H1 (cell line): ENCODE results near the gene POLN. TPM values are rescaled to one million over a fixed set of nuclear protein-coding genes. Genes with fewer than 3 reads are reported as not detected.
A peak's percentile ranks its signal among the peaks of the same experiment; 100 is the strongest.

Source experiments
- CTCF ChIA-PET: fragments of 300-600 bp; sonication (Branson Sonifier 250); formaldehyde crosslinking; loops from one replicate; lab custom pipeline; 2021; ENCODE audit not compliant: partially characterized antibody; lab: Charles Lee
- POLR2A ChIA-PET: fragments of 300-600 bp; sonication (Branson Sonifier 250); formaldehyde crosslinking; loops from one replicate; lab custom pipeline; 2021; ENCODE audit warnings: inconsistent platforms; ENCODE audit not compliant: partially characterized antibody; lab: Charles Lee
- DNase-seq, 2 experiments: peaks; one replicate each; pipeline versions ENCODE4 v3.0.0 to v3.0.0-alpha.2; 2010 to 2022; ENCODE audit warnings: low spot score in 2 of 2, low read depth in 1 of 2, mixed read lengths in 1 of 2
- FAIRE-seq: peaks from 2 replicates; lab custom pipeline; 2011; peaks lifted over from hg19 to GRCh38; lab: Jason Lieb, UNC
- H2AFZ ChIP-seq: 2 replicates; pipeline ENCODE4 v1.8.1; 2012; ENCODE audit warnings: low read length, inconsistent platforms
- H2AK5ac ChIP-seq: 2 replicates; pipeline ENCODE4 v1.6.1; 2013; ENCODE audit warnings: low read depth, low read length
- H2BK120ac ChIP-seq: replicated peaks from 2 replicates; pipeline ENCODE3; 2013; ENCODE audit warnings: low read depth, low read length, inconsistent platforms
- H2BK12ac ChIP-seq: 2 replicates; pipeline ENCODE4 v1.6.1; 2013; ENCODE audit warnings: low read depth, low read length
- H2BK15ac ChIP-seq: 2 replicates; pipeline ENCODE4 v1.6.1; 2013; ENCODE audit warnings: low read length
- H2BK20ac ChIP-seq: 2 replicates; pipeline ENCODE4 v1.6.1; 2013; ENCODE audit warnings: low read length
- H2BK5ac ChIP-seq: 2 replicates; pipeline ENCODE4 v1.6.1; 2013; ENCODE audit warnings: low read depth, low read length
- H3K14ac ChIP-seq: 2 replicates; pipeline ENCODE4 v1.6.1; 2013; ENCODE audit warnings: inconsistent platforms; ENCODE audit not compliant: insufficient read length
- H3K18ac ChIP-seq: 2 replicates; pipeline ENCODE4 v1.6.1; 2013; ENCODE audit warnings: low read length; ENCODE audit errors: extremely low read depth
- H3K23ac ChIP-seq: 2 replicates; pipeline ENCODE4 v1.6.1; 2013; ENCODE audit warnings: inconsistent platforms; ENCODE audit not compliant: insufficient read length
- H3K23me2 ChIP-seq: 2 replicates; pipeline ENCODE4 v1.6.1; 2013; ENCODE audit warnings: low read depth, low read length
- H3K27ac ChIP-seq: 2 replicates; pipeline ENCODE4 v1.6.1; 2011; ENCODE audit warnings: low read depth, low read length, inconsistent platforms
- H3K27me3 ChIP-seq, 4 experiments: replicated peaks in 1 of 4; 1 replicate in 1 of 4; 2 replicates in 3 of 4; pipeline versions ENCODE4 v1.6.1 to v1.8.1; 2011 to 2013; ENCODE audit warnings: low read length in 3 of 4, mild to moderate bottlenecking in 3 of 4, inconsistent platforms in 2 of 4, mixed read lengths in 2 of 4, moderate library complexity in 1 of 4; ENCODE audit not compliant: control insufficient read depth in 3 of 4, insufficient read depth in 3 of 4; ENCODE audit errors: extremely low read depth in 1 of 4
- H3K36me3 ChIP-seq, 4 experiments: 2 replicates each; pipeline versions ENCODE4 v1.6.1 to v1.8.1; 2011 to 2013; ENCODE audit warnings: mild to moderate bottlenecking in 4 of 4, low read length in 3 of 4, moderate library complexity in 2 of 4, control low read depth in 1 of 4, inconsistent platforms in 1 of 4; ENCODE audit not compliant: insufficient read depth in 4 of 4, control insufficient read depth in 2 of 4
- H3K4ac ChIP-seq: replicated peaks from 2 replicates; pipeline ENCODE3; 2013; ENCODE audit warnings: low read length, low read depth, mixed read lengths, inconsistent platforms; ENCODE audit not compliant: insufficient read length
- H3K4me1 ChIP-seq, 4 experiments: replicated peaks in 1 of 4; 1 replicate in 1 of 4; 2 replicates in 3 of 4; pipeline versions ENCODE4 v1.6.1 to v1.8.1; 2011 to 2013; ENCODE audit warnings: low read length in 3 of 4, inconsistent platforms in 2 of 4, mixed read lengths in 1 of 4; ENCODE audit not compliant: insufficient read depth in 4 of 4, control insufficient read depth in 3 of 4
- H3K4me2 ChIP-seq, 2 experiments: 2 replicates each; pipeline versions ENCODE4 v1.6.1 to v1.8.1; 2011 to 2013; ENCODE audit warnings: low read depth in 2 of 2, low read length in 2 of 2, control low read depth in 1 of 2, inconsistent platforms in 1 of 2, mild to moderate bottlenecking in 1 of 2; ENCODE audit not compliant: insufficient read depth in 1 of 2
- H3K4me3 ChIP-seq, 4 experiments: fragments of 200-600, 300-600 bp in 1 of 4; sonication (generic), shearing (Covaris generic), sonication (Bioruptor Twin) in 1 of 4; 2 replicates each; pipeline versions ENCODE4 v1.5.1 to v1.8.1; 2011 to 2016; ENCODE audit warnings: low read length in 4 of 4, low read depth in 3 of 4, control low read depth in 2 of 4, inconsistent platforms in 2 of 4, mild to moderate bottlenecking in 2 of 4, mixed read lengths in 1 of 4, moderate library complexity in 1 of 4; ENCODE audit not compliant: insufficient read depth in 2 of 4; ENCODE audit errors: extremely low read depth in 1 of 4
- H3K56ac ChIP-seq: replicated peaks from 2 replicates; pipeline ENCODE3; 2013; ENCODE audit warnings: low read depth, mild to moderate bottlenecking, mixed read lengths, low read length, inconsistent platforms; ENCODE audit not compliant: insufficient read length
- H3K79me1 ChIP-seq: 2 replicates; pipeline ENCODE4 v1.6.1; 2013; ENCODE audit warnings: low read depth, low read length, control low read depth
- H3K79me2 ChIP-seq, 2 experiments: 2 replicates each; pipeline versions ENCODE4 v1.6.1 to v1.8.1; 2012 to 2013; ENCODE audit warnings: low read length in 2 of 2, mild to moderate bottlenecking in 2 of 2, inconsistent platforms in 1 of 2; ENCODE audit not compliant: insufficient read depth in 2 of 2, control insufficient read depth in 1 of 2
- H3K9ac ChIP-seq, 4 experiments: replicated peaks in 1 of 4; 1 replicate in 1 of 4; 2 replicates in 3 of 4; pipeline versions ENCODE4 v1.6.1 to v1.8.1; 2011 to 2013; ENCODE audit warnings: low read depth in 3 of 4, low read length in 3 of 4, control low read depth in 2 of 4, mild to moderate bottlenecking in 2 of 4, moderate library complexity in 2 of 4, inconsistent platforms in 1 of 4; ENCODE audit errors: extremely low read depth in 1 of 4
- H3K9me3 ChIP-seq, 2 experiments: 2 replicates each; pipeline versions ENCODE4 v1.6.1 to v1.8.1; 2012 to 2013; ENCODE audit warnings: mild to moderate bottlenecking in 2 of 2, moderate library complexity in 2 of 2, control low read depth in 1 of 2, inconsistent platforms in 1 of 2, low read depth in 1 of 2, low read length in 1 of 2, mixed read lengths in 1 of 2; ENCODE audit not compliant: insufficient read depth in 2 of 2
- H4K20me1 ChIP-seq, 2 experiments: replicated peaks in 1 of 2; 2 replicates each; pipeline versions ENCODE3 to v1.8.1; 2011 to 2013; ENCODE audit warnings: inconsistent platforms in 2 of 2, low read length in 2 of 2, mild to moderate bottlenecking in 1 of 2; ENCODE audit not compliant: insufficient read depth in 2 of 2, control insufficient read depth in 1 of 2
- H4K5ac ChIP-seq: 2 replicates; pipeline ENCODE4 v1.6.1; 2013; ENCODE audit warnings: low read length, low read depth, mixed read lengths, inconsistent platforms; ENCODE audit not compliant: insufficient read length
- H4K8ac ChIP-seq: 2 replicates; pipeline ENCODE4 v1.8.0; 2013; ENCODE audit warnings: mild to moderate bottlenecking, moderate library complexity, low read length, inconsistent platforms; ENCODE audit not compliant: insufficient read depth; ENCODE audit errors: extremely low read depth
- H4K91ac ChIP-seq: replicated peaks from 2 replicates; pipeline ENCODE3; 2013; ENCODE audit warnings: low read length, mixed read lengths, inconsistent platforms; ENCODE audit not compliant: insufficient read length
- CBX8 ChIP-seq: fragments of 300-800, 300-1000 bp; sonication (generic); IDR thresholded peaks from 2 replicates; pipeline ENCODE4 v1.7.1; 2016; ENCODE audit warnings: low read depth, low read length, borderline replicate concordance
- CEBPB ChIP-seq: IDR thresholded peaks from 2 replicates; pipeline ENCODE4 v1.6.1; 2012; ENCODE audit warnings: low read depth, low read length
- CHD1 ChIP-seq: IDR thresholded peaks from 2 replicates; pipeline ENCODE4 v1.6.1; 2012; ENCODE audit warnings: low read depth, low read length, improper control_type of control experiment
- JUN ChIP-seq: IDR thresholded peaks from 2 replicates; pipeline ENCODE4 v1.6.1; 2011; ENCODE audit warnings: low read depth, mild to moderate bottlenecking, improper control_type of control experiment, low read length
- JUND ChIP-seq: IDR thresholded peaks from 2 replicates; pipeline ENCODE4 v1.6.1; 2011; ENCODE audit warnings: mild to moderate bottlenecking, improper control_type of control experiment, low read length
- RFX5 ChIP-seq: IDR thresholded peaks from 2 replicates; pipeline ENCODE4 v1.6.1; 2011; ENCODE audit warnings: low read depth, low read length, improper control_type of control experiment, borderline replicate concordance
- RNF2 ChIP-seq: fragments of 200-900, 300-1000 bp; sonication (generic); IDR thresholded peaks from 2 replicates; pipeline ENCODE4 v1.7.1; 2016; ENCODE audit warnings: borderline replicate concordance, low read depth, mild to moderate bottlenecking, antibody characterized with exemption, low read length; ENCODE audit not compliant: poor library complexity, severe bottlenecking; ENCODE audit errors: missing control alignments
- RXRA ChIP-seq: IDR thresholded peaks from 2 replicates; pipeline ENCODE4 v1.6.1; 2011; ENCODE audit warnings: low read depth, mild to moderate bottlenecking, low read length, moderate library complexity; ENCODE audit not compliant: insufficient read depth
- SIN3A ChIP-seq, 2 experiments: IDR thresholded peaks in 1 of 2; conservative IDR thresholded peaks in 1 of 2; 2 replicates each; pipeline ENCODE4 v1.6.1; 2011 to 2012; ENCODE audit warnings: low read length in 2 of 2, improper control_type of control experiment in 1 of 2, low read depth in 1 of 2, mild to moderate bottlenecking in 1 of 2
- SP4 ChIP-seq: IDR thresholded peaks from 2 replicates; pipeline ENCODE4 v1.6.1; 2012; ENCODE audit warnings: low read length, inconsistent platforms
- TAF1 ChIP-seq: IDR thresholded peaks from 2 replicates; pipeline ENCODE4 v1.6.1; 2011; ENCODE audit warnings: mild to moderate bottlenecking, low read depth, low read length
- ZNF274 ChIP-seq: IDR thresholded peaks from 2 replicates; pipeline ENCODE4 v1.7.0; 2012; ENCODE audit warnings: low read length, borderline replicate concordance; ENCODE audit errors: extremely low read depth
- WGBS, 2 experiments: shearing (Covaris generic) in 1 of 2; methylation state at CpG; one replicate each; pipeline versions ENCODE4 v1.1.6 to v1.1.7; 2013 to 2015; ENCODE audit warnings: low lambda C conversion rate in 2 of 2, mixed read lengths in 2 of 2, inconsistent platforms in 1 of 2, low coverage in 1 of 2, missing lambda C conversion rate in 1 of 2; ENCODE audit not compliant: insufficient replicate concordance in 2 of 2, insufficient coverage in 1 of 2, insufficient read length in 1 of 2; ENCODE audit errors: extremely low coverage in 1 of 2, missing lambda C conversion rate in 1 of 2; 5-methylcytosine and 5-hydroxymethylcytosine counted together
- polyA plus RNA-seq, 7 experiments: library from polyadenylated mRNA; depleted of rRNA in 3 of 7; stranded (reverse) in 5 of 7; unstranded in 2 of 7; fragments of >200 nt in 5 of 7; fragments of 200-250 nt in 2 of 7; gene quantifications; 1 replicate in 5 of 7; 2 replicates in 1 of 7; 4 replicates in 1 of 7; pipeline versions ENCODE4 v1.2.1 to v1.2.3, GENCODE V29; 2011 to 2013; ENCODE audit warnings: missing spikeins in 2 of 7, mixed read lengths in 2 of 7
- total RNA-seq: library from RNA; stranded (reverse); fragmentation: NEBNext Ultra II Directional; extraction: Animal tissue kit (Norgen Biotek cat#: 25700); gene quantifications from 2 replicates; pipeline ENCODE4 v1.2.1, GENCODE V29; 2021

Gene POLN
- total and polyA plus RNA-seq, 2 of the 8 experiments (the other 6 are each of a cell fraction or from before 2014, with no cell fraction given), result 0.98 to 1.5 TPM

GRCh38 chr4:2222838-2223237 lies 19.1 kb downstream of the POLN start:
- H3K79me2 ChIP-seq, result no peaks in the 10 kb centered on the region
- H3K18ac ChIP-seq, result peak overlapping the region; percentile 12; the same call in 1 of the 2 replicates
- no peak overlapping the region for H2BK12ac ChIP-seq
- H3K4me1 ChIP-seq, result peaks cover 6 to 29% (median 14%) of the 10 kb centered on the region in 4 experiments; a peak in 6 of 7 replicates
- no peak overlapping the region for H2BK15ac ChIP-seq
- no peak for FAIRE-seq
- peak overlapping the region; percentile 5; the same call in 1 of the 2 replicates for H2AK5ac ChIP-seq
- H3K27ac ChIP-seq, result no peak overlapping the region
- no peak overlapping the region for H3K23ac ChIP-seq
- no peaks in the 10 kb centered on the region for H3K27me3 ChIP-seq
- no peak overlapping the region for H4K91ac ChIP-seq
- no peak overlapping the region for H3K56ac ChIP-seq
- H4K5ac ChIP-seq, result no peak overlapping the region
- no peak overlapping the region for H2AFZ ChIP-seq
- WGBS, 2 experiments, result 57% methylated on average over 2 of the region's 2 CpGs; no CpG with 5 or more reads in 1 of the 2 experiments
- no peaks in the 10 kb centered on the region for H3K23me2 ChIP-seq
- no peak overlapping the region for H3K14ac ChIP-seq
- no peak overlapping the region for H2BK120ac ChIP-seq
- no peak overlapping the region for H3K9ac ChIP-seq
- H3K4me3 ChIP-seq, result no peak overlapping the region
- no peaks in the 10 kb centered on the region for H3K36me3 ChIP-seq
- H3K79me1 ChIP-seq, result no peaks in the 10 kb centered on the region
- H4K20me1 ChIP-seq, result peaks cover 1 to 5% of the 10 kb centered on the region in 2 experiments
- H4K8ac ChIP-seq, result no peak overlapping the region
- H3K4me2 ChIP-seq, result peak overlapping the region in 1 of 2 experiments; percentile 34; a peak in 1 of 4 replicates
- CTCF ChIA-PET, result interaction anchor here (0.6 to 1.3 kb wide), 3 partner anchors 151 to 220 kb away, joined by 3 to 4 read pairs (median 3); no protein-coding TSS in a partner anchor
- DNase-seq, result no peak
- no peaks in the 10 kb centered on the region for H3K9me3 ChIP-seq
- TF ChIP-seq JUN (no peak), RFX5 (no peak), CEBPB (no peak), SIN3A (conservative IDR thresholded peaks at IDR 0.05 in 1 of 2, IDR thresholded peaks at IDR 0.05 in 1 of 2; ENCODE audit: low read depth in 1 of 2, low read length in 2 of 2) (no peak), RXRA (no peak), ZNF274 (no peak), TAF1 (no peak), JUND (no peak), RNF2 (no peak), CHD1 (no peak), SP4 (no peak), CBX8 (no peak)
- no peak overlapping the region for H3K4ac ChIP-seq
- POLR2A ChIA-PET, result no interaction called here
- peak overlapping the region; percentile 12; the same call in 1 of the 2 replicates for H2BK5ac ChIP-seq
- H2BK20ac ChIP-seq, result no peak overlapping the region
